SHP77 (cell line): ENCODE measurements around the gene MYO1E.

ENCODE experiments used
- DNase-seq, 2 experiments: peaks; one replicate each; lab custom pipeline; 2025; lab: John Stamatoyannopoulos, UW

The MYO1E gene

GRCh38 chr15:59259137-59259943 is 113.3 kb downstream of the MYO1E start:
- no peak for DNase-seq

- DNase-seq: no peak
Observed at GRCh38 chr15:59258317-59258716, 114.4 kb downstream of the MYO1E start.

- DNase-seq: no peak
Observed at GRCh38 chr15:59257140-59257539, 115.5 kb downstream of the MYO1E start.

GRCh38 chr15:59256482-59256881 is 116.2 kb downstream of the MYO1E start:
- no peak for DNase-seq

- DNase-seq: no peak
Observed at GRCh38 chr15:59255680-59256336, 116.9 kb downstream of the MYO1E start.

- DNase-seq: no peak
Observed at GRCh38 chr15:59252137-59252536, 120.5 kb downstream of the MYO1E start.

- DNase-seq: no peak
Observed at GRCh38 chr15:59251001-59251845, 121.4 kb downstream of the MYO1E start.

- no peak for DNase-seq
Observed at GRCh38 chr15:59250249-59250648, 122.4 kb downstream of the MYO1E start.

- DNase-seq: no peak
Observed at GRCh38 chr15:59249816-59250215, 122.9 kb downstream of the MYO1E start.

GRCh38 chr15:59247364-59247763 is 125.3 kb downstream of the MYO1E start:
- DNase-seq: peak; percentile 30 to 43

GRCh38 chr15:59245559-59245958 is 127.1 kb downstream of the MYO1E start:
- no peak for DNase-seq

- DNase-seq: no peak
Observed at GRCh38 chr15:59244337-59244736, 128.3 kb downstream of the MYO1E start.

- DNase-seq: no peak
Observed at GRCh38 chr15:59243622-59244021, 129.0 kb downstream of the MYO1E start.

GRCh38 chr15:59242649-59243048 is 130.0 kb downstream of the MYO1E start:
- DNase-seq: no peak

- DNase-seq: no peak
Observed at GRCh38 chr15:59240036-59240435, 132.6 kb downstream of the MYO1E start.

- no peak for DNase-seq
Observed at GRCh38 chr15:59237924-59238331, 134.7 kb downstream of the MYO1E start.

- DNase-seq: no peak
Observed at GRCh38 chr15:59237119-59237855, 135.4 kb downstream of the MYO1E start.

GRCh38 chr15:59236394-59236793 is 136.3 kb downstream of the MYO1E start:
- DNase-seq: no peak

GRCh38 chr15:59232476-59232875 is 140.2 kb downstream of the MYO1E start:
- DNase-seq: no peak

GRCh38 chr15:59230531-59231055 is 142.1 kb downstream of the MYO1E start:
- no peak for DNase-seq

- no peak for DNase-seq
Observed at GRCh38 chr15:59229453-59229852, 143.2 kb downstream of the MYO1E start.

- no peak for DNase-seq
Observed at GRCh38 chr15:59229015-59229414, 143.7 kb downstream of the MYO1E start.
